SK-N-MC (cell line): Measurements from ENCODE around the gene CAMSAP2.

ENCODE experiments used
- EZH2 ChIP-seq: fragments of 200-600 bp; sonication (generic); IDR thresholded peaks from one replicate; pipeline ENCODE4 v1.6.1; 2017; ENCODE audit warnings: antibody characterized with exemption
- POLR2AphosphoS5 ChIP-seq: IDR thresholded peaks from 2 replicates; pipeline ENCODE4 v1.6.1; 2012; ENCODE audit warnings: mild to moderate bottlenecking, low read depth, low read length, borderline replicate concordance

- TF ChIP-seq POLR2AphosphoS5 = no peak
- TF ChIP-seq EZH2 = no peak
These were observed 15.0 kb downstream of the CAMSAP2 start for GRCh38 chr1:200753650-200754198.
